Psoas muscle (tissue), 8 donors: ENCODE data around the gene ZDHHC11B. TPM values are rescaled to one million over a fixed set of nuclear protein-coding genes. Genes with fewer than 3 reads are reported as not detected.
"Not testable (repeated sequence)": the region's sequence is repeated elsewhere in the genome, so short reads cannot be mapped to it uniquely, and the experiment has no call there.

ENCODE experiments used
- ATAC-seq, 4 donors: fragments of 200-7000 bp; cut with Tn5 transposase; one replicate each; pipeline ENCODE4 v1.9.1; 2020; ENCODE audit warnings: moderate library complexity in 3 of 4, mild to moderate bottlenecking in 2 of 4
- DNase-seq, 2 donors: peaks; one replicate each; pipeline ENCODE4 v3.0.0-alpha.2; 2020
- H3K27ac ChIP-seq: fragments of 200-600 bp; one replicate; pipeline ENCODE4 v1.8.0; 2022
- H3K27me3 ChIP-seq, 3 donors: fragments of 200-600 bp in 1 of 3; one replicate each; pipeline versions ENCODE4 v1.6.1 to v1.8.0; 2013 to 2022; ENCODE audit warnings: low read length in 2 of 3, mild to moderate bottlenecking in 2 of 3, moderate library complexity in 1 of 3; ENCODE audit not compliant: insufficient read depth in 3 of 3
- H3K36me3 ChIP-seq, 2 donors: fragments of 200-600 bp in 1 of 2; one replicate each; pipeline versions ENCODE4 v1.6.1 to v1.8.0; 2013 to 2022; ENCODE audit warnings: low read depth in 1 of 2, mild to moderate bottlenecking in 1 of 2, moderate library complexity in 1 of 2; ENCODE audit not compliant: insufficient read depth in 1 of 2
- H3K4me1 ChIP-seq: fragments of 200-600 bp; one replicate; pipeline ENCODE4 v1.8.0; 2022
- H3K4me3 ChIP-seq: fragments of 200-600 bp; one replicate; pipeline ENCODE4 v1.8.0; 2022; ENCODE audit warnings: mild to moderate bottlenecking
- H3K9me3 ChIP-seq: fragments of 200-600 bp; one replicate; pipeline ENCODE4 v1.8.0; 2022
- WGBS, 3 donors: extraction: QIAGEN DNeasy Blood & Tissue Kit; methylation state at CpG; one replicate each; pipeline versions ENCODE4 v1.1.6 to v1.1.7; 2013; 5-methylcytosine and 5-hydroxymethylcytosine counted together
- intact Hi-C, 2 donors: fragments of 100-400 bp; cut with DNase I; formaldehyde crosslinking; loops; one replicate each; pipeline versions ENCODE4 v1.11.0 to v1.14.2; 2022
- polyA plus RNA-seq, 3 donors: library from polyadenylated mRNA; stranded (reverse); fragments of 200-250 nt; gene quantifications; one replicate each; pipeline ENCODE4 v1.2.3, GENCODE V29; 2013
- total RNA-seq, 4 donors: library from RNA; stranded (reverse); fragmentation: NEBNext Ultra II Directional in 2 of 4; extraction: Animal tissue kit (Norgen Biotek cat#: 25700) in 2 of 4; gene quantifications; one replicate each; pipeline versions ENCODE4 v1.2.1 to v1.2.4, GENCODE V29; 2021 to 2023
- TF ChIP-seq, protein P1 (sequence below): fragments of 200-600 bp; IDR thresholded peaks from one replicate; pipeline ENCODE4 v1.8.0; 2022; ENCODE audit warnings: antibody characterized with exemption
- donor health status: healthy with polysubstance abuse.
- donor health status: DM: no; HTN: no; CAD: no; lungs with moderate emphysema.
- donor health status: Bipolar disorder and iron deficiency.
- donor health status: healthy.
- donor health status: DM: yes; HTN: yes; CAD: no.
- donor health status: DM: no; HTN: no; CAD: no.
- donor health status: DM: no; HTN: no; CAD: no.
- donor health status: DM: yes; HTN: yes; CAD: no.

ZDHHC11B gene
- total and polyA plus RNA-seq, 7 donors: 0.38 to 7.4 (median 1.3) TPM

DNA sequence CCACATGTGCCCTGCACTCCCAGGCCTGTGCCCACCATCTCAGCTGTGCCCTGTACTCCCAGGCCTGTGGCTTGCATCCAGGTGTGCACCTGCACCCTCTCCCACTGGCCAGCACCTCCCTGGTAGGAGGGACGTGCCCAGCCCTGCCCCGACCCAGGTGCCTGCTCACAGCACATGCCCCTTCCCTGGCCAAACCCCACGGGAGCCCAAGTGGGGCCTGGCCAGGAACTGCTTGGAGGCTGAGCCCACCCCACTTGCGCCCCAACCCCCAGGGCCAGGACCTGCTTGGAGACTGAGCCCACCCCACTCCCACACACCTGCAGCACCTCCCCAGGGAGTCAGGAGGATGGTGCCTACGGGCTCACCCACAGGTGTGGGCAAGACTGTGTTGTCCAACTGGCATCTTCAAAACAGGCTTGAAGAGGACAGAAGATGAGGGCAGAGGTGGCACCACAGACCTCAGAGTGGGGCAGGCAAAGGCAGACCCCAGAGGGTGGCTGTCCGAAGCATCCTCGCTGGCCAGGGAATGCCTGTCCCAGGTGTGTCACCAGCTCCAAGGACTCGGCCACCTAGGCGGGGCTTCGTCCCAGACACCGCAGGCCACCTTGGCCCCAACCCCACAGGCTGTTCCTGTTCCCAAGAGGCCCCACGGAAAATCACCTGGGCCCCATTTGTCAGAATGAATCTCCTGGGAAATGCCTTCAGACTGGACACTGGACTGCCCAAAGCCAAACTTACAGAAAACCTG is 10.8 kb downstream of the ZDHHC11B start:
- WGBS, 3 donors: 85 to 89% (median 89%) methylated on average over 11 to 12 of the region's 12 CpGs
- intact Hi-C loops: no loop called here
- Histone ChIP-seq H3K27ac (no peak overlapping the region), H3K4me1 (peaks cover 5% of the 10 kb centered on the region), H3K27me3 (no peaks in the 10 kb centered on the region), H3K36me3 (no peaks in the 10 kb centered on the region), H3K4me3 (no peak overlapping the region), H3K9me3 (no peaks in the 10 kb centered on the region)
- DNase-seq (no peak), ATAC-seq (peak in 1 of 4 donors; percentile 5)
- TF ChIP-seq, protein P1, sequence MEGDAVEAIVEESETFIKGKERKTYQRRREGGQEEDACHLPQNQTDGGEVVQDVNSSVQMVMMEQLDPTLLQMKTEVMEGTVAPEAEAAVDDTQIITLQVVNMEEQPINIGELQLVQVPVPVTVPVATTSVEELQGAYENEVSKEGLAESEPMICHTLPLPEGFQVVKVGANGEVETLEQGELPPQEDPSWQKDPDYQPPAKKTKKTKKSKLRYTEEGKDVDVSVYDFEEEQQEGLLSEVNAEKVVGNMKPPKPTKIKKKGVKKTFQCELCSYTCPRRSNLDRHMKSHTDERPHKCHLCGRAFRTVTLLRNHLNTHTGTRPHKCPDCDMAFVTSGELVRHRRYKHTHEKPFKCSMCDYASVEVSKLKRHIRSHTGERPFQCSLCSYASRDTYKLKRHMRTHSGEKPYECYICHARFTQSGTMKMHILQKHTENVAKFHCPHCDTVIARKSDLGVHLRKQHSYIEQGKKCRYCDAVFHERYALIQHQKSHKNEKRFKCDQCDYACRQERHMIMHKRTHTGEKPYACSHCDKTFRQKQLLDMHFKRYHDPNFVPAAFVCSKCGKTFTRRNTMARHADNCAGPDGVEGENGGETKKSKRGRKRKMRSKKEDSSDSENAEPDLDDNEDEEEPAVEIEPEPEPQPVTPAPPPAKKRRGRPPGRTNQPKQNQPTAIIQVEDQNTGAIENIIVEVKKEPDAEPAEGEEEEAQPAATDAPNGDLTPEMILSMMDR: no peak

DNA sequence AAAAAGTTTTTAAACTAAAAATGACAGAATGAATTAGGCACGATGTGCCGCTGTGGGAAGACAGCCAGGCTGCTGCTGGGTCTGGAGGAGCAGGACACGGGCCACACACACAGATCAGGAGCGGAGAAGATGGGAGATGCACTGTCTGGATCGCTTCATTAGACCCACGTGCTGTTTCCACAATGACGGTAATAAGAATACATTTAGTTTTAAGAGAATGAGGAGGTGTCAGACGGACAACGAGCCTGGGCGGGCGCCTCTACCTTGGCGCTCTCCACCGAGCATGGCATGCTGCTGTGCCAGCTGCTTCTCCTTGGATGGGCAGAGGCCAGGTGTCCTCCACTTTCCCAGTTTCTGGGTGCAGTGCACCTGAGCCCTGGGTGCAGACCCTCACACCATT is 11.6 kb downstream of the ZDHHC11B start:
- DNase-seq, H3K27me3 ChIP-seq, H3K9me3 ChIP-seq, intact Hi-C loops, H3K36me3 ChIP-seq, H3K27ac ChIP-seq, H3K4me1 ChIP-seq, H3K4me3 ChIP-seq, ATAC-seq: not testable (repeated sequence)
- WGBS, 3 donors: 44 to 73% (median 50%) methylated on average over 13 of the region's 13 CpGs

DNA sequence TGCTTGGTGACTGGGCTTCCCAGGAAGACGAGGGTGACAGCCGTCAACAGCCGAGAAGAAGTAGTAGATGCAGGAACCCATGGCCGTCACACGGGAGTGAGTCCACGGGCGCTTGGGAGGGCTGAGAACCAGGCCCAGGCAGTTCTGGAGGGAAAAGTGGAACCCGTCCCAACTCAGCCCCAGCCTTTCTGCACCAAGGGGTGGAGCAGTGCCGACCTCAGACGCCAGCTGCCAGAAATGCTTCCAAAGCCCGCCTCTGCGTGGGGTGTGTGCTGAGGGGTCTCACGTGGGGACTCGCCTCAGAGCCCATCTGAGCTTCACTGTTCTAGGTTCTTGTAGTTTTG is 12.0 kb downstream of the ZDHHC11B start:
- H3K4me3 ChIP-seq, H3K36me3 ChIP-seq, DNase-seq, H3K9me3 ChIP-seq, H3K4me1 ChIP-seq, H3K27ac ChIP-seq, intact Hi-C loops, H3K27me3 ChIP-seq, ATAC-seq: not testable (repeated sequence)
- WGBS, 3 donors: 55 to 100% (median 64%) methylated on average over 1 to 2 of the region's 14 CpGs

DNA sequence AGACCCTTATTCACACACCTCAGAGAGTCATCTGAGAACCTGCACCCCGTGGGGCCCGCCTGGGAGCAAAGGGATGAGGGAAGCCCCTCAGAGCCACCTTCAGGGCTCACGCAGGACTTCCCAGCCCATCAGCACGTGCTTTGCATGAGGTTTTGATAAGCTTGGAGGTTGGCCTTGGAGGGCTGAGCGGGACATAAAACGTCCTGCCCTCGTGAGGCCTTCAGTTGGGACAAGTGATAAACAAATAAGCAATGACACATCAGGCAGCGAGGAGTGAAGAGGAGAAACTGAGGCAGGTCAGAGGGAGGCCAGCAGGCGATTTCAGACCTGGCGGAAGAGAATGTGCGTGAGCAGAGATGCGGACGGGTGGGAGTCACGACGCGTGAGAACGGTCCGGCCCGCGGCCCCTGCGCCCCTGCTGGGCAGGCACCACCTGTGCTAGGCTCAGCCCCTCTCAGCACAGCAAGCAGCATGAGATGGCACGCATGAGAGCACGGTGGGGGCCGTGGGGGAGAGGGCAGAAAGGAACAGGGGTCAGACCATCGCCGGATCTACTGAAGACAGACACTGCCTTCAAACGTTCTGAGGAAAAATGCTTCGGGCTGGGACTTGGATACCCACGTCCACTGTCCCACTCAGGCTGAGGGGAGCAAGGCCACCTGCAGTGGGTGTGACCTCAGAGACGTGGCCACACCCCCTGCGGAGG is 12.5 kb downstream of the ZDHHC11B start:
- DNase-seq, H3K27ac ChIP-seq, H3K9me3 ChIP-seq, ATAC-seq, H3K4me1 ChIP-seq, intact Hi-C loops, H3K4me3 ChIP-seq, H3K27me3 ChIP-seq, H3K36me3 ChIP-seq: not testable (repeated sequence)
- 65 to 84% (median 73%) methylated on average over 7 to 11 of the region's 31 CpGs for WGBS, 3 donors

DNA sequence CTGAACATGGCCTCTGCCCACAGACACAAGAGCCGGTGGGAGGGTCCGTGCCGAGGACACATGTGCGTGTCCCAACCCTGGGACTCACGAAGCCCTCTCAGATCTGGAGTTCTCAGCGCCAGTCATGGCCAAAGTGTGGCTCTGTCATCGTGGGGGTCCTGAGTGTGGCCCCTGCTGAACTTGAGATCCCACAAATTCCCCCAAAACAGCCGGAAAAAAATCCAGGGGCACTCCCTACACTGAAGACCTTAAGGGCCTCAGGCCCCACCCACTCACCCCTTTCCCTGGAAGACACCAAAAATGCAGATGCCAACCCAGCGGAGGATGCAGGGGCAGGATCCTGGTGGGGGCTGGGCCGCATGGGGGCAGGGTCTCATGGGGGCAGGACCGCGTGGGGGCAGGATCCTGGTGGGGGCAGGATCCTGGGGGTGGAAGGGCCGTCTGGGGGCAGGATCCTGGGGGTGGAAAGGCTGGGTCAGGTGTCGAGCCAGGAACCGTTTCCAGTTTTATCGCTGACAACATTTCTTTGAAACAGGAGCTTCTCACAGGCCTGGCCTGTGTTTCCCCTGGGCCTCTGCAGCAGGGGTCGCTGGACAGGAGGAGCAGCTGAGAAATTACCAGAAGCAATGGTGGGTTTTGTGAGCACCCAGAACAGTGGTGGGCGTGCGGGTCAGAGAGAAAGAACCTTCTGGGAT is 13.3 kb downstream of the ZDHHC11B start:
- 63 to 75% (median 67%) methylated on average over 16 to 19 of the region's 19 CpGs for WGBS, 3 donors
- H3K4me1 ChIP-seq, intact Hi-C loops, ATAC-seq, DNase-seq, H3K4me3 ChIP-seq, H3K9me3 ChIP-seq, H3K27me3 ChIP-seq, H3K36me3 ChIP-seq, H3K27ac ChIP-seq: not testable (repeated sequence)

DNA sequence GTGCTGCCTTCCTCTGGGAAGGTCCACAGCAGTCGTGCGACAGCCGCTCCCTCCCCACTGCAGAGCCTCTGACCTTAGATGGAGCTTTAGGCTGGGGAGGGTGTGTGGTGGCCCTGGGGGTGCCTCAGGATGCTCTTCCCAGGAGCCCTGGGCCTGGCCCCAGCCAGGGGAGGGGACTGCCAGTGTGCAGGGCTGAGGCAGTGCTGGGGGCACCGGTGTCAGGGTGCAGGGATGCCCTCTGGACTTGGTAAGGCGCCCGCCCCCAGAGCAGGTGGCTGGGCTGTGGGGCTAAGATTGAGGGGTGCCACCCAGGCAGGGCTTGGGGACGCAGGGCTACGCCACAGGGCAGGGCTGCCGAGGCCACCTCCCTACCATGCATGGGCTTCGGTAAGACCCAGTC is 13.9 kb downstream of the ZDHHC11B start:
- DNase-seq: not testable (repeated sequence)

DNA sequence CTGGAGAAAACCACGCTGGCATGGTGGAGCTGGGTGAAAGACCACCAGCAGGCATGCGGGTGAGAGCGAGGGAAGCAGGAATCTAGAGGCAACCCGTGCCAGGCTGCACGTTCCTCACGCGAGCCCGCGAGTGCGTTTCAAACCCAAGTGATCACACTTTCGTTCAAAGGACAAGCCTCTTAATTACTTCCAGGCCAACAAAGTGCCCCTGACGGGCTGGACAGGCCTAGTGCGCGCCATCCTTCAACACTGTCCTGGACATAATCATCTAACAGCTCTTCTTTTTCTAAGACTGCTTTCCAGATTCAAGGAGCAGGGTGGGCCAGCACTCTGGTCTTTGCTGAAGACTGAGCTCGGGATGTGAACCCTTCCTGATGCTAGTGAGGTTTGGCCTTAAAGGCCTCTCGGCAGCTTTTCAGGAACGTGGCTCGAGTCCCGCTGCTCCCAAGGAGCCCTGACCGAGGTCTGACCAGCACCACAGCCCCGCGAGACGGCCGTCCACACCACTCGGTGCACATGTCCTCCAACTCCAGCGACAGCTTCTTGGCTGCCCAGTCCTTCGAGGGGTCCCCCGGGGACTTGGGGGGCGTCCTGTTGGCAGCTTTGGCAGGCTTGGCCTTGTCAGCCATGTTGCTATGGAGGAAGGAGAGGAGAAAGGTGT is 14.9 kb downstream of the ZDHHC11B start:
- WGBS, 3 donors: 88 to 92% (median 92%) methylated on average over 28 to 29 of the region's 29 CpGs
- H3K27ac ChIP-seq, ATAC-seq, H3K4me1 ChIP-seq, DNase-seq, H3K9me3 ChIP-seq, H3K4me3 ChIP-seq, H3K27me3 ChIP-seq: not testable (repeated sequence)
- peaks cover 0 to 13% of the 10 kb centered on the region in 2 donors for H3K36me3 ChIP-seq
- intact Hi-C loops: loop anchor here in 1 of 2 donors (10.0 kb wide), 1 partner anchor 75 kb away; no protein-coding TSS in a partner anchor

More for the DNA sequence above, 13.9 kb downstream of the ZDHHC11B start:
- intact Hi-C loops, H3K36me3 ChIP-seq, H3K4me3 ChIP-seq, H3K4me1 ChIP-seq, H3K27me3 ChIP-seq, H3K27ac ChIP-seq, H3K9me3 ChIP-seq: not testable (repeated sequence)
- 90 to 99% (median 94%) methylated on average over 9 of the region's 10 CpGs for WGBS, 3 donors
- peak in 2 of 4 donors; percentile 7 to 9 for ATAC-seq
